GM21786 (cell line): ENCODE data around the gene TBC1D22A.

Experiments
- ATAC-seq: cut with Tn5 transposase; IDR thresholded peaks from one replicate; pipeline ENCODE4 v1.9.1; 2021; ENCODE audit not compliant: unreplicated experiment

The TBC1D22A gene

DNA sequence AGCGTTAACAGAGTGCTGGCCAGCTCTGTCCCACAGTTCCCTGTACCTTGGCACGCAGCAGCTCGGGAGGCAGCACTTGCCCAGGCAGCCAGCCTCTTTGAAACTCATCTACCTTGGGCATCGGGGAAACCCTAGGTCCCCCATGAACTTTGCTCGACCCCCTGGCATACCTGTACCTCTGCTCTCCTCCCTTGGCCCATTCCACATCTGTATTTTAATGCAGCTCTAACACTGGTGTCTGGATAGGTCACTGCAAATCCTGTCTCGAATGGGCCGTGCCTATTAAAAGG lies 304.1 kb downstream of the TBC1D22A start:
- no peak for ATAC-seq

DNA sequence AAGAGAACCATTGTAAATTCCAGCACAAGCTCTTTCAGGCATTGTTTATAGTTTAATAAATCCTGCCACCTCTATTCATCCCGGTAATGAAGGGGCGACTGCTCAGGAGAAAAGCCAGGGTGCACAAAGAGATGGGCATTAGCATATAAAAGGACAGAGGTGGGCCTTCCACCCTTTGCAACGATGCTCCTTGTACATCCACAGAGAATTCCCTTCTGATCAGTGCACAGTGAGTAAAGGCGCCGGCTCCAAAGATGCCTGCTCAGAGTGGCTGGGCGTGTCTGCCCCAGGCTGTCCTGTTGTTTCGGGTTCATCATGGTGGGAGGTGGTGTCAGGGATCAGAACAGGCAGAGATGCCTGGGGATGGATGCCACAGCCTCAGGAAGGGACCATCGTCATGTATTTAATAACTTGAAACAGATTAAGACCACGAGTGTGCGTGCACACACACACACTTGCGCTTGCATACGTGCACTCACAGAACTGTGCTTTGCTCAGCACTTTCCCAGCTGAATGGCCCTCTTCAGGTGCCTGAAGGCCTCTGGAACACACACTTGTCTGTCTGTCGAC lies 305.0 kb downstream of the TBC1D22A start:
- no peak for ATAC-seq

DNA sequence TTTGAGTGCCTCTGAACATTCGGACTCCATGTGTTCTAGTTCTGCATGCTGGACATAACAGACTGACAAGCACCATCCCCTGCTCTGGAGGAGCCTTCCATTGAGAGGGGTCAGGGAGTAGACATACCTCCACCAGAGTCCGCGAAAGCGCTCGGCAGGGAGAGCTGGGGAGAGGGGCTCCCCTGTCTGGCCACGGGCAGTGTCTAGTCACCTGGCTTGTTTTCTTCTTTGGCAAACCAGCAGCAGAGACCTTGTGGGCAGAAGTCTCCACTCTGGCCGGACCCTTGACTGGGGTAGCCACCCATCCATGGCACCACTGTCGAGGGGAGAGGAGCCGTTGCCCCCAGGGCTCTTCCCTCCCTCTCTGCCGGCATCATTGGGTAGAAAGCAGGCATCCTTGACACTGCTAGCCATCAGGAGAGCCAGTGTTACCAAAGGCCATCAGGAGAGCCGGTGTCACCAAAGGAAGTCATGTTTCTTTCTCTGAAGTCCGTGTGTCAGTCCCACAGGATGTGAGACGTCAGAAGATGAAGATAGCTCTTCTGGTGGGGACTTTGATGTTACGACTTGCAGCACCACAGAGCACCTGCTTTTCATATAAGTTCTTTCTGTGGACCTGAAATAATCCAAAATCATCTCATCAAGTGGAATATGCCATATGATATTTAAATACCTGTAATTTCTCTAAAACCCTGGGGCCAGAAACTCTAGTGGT lies 305.6 kb downstream of the TBC1D22A start:
- no peak for ATAC-seq

DNA sequence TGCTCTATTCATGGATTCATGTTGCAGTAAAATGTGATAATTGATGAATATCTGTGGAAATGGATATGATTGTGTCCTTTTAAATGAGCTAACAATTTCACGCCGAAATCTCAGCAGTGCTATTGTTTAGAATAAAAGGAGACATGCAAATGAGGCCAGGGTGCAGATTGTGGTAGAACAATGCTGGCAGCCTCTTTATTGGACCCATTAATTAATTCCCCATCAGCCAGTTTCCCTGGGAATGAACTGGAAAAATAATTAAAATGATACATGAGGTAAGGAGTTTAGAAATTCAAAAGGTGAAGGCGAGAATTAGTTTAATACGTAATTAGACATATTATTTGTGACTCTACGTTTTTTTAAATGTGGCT lies 306.2 kb downstream of the TBC1D22A start:
- ATAC-seq: no peak

DNA sequence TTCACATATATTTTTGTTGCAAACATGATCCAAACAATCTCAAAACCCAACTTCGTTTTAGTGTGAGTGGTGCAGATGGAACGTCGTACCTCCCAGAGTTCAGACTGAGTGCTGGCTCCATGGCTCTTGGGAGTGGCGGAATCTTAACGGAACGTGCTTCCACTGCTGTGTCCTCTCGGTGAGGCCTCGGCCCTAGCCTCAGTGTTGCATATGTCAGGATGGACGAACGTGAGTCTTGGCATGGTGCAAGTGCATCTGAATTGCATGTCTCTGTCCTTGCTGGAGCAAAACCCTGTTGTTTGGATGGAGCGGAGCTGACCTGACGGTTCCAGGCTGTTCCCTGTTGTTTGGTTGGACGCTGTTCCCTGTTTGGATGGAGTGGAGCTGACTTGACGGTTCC lies 306.8 kb downstream of the TBC1D22A start:
- ATAC-seq: no peak

DNA sequence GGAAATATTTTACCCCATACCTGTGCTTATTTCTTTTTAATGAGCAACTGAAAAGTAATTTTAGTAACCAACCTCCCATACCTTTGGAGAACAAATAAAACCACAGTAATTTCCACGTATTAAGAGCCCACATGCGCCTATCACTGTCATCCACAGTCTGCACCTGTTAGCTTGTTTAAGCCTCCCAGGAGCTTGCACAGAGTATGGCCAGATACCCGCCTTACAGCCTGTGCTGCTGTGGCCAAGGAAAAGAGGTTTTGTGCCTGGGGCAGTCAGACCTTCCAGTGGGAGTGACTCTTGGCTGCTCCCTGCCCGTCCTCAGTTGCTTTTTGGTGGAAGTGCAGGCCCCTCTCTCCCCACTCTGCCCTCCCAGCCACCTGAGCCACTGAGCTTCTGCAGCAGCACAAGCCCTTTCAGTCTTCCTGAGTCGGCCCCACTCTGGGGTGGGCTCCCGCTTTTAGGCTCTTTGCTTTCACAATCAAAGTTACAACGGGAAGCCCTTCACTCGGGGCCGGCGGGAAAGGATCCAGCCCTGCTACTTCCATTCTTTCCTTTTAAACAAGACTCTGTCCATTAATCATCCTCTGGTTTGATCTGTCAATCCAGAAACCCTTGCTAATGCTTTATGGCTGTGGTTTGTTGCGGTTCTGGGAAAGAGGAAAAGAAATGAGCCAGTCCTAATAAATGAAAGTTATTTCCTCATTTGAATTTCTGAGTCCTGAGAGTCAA lies 308.8 kb downstream of the TBC1D22A start:
- ATAC-seq: no peak

DNA sequence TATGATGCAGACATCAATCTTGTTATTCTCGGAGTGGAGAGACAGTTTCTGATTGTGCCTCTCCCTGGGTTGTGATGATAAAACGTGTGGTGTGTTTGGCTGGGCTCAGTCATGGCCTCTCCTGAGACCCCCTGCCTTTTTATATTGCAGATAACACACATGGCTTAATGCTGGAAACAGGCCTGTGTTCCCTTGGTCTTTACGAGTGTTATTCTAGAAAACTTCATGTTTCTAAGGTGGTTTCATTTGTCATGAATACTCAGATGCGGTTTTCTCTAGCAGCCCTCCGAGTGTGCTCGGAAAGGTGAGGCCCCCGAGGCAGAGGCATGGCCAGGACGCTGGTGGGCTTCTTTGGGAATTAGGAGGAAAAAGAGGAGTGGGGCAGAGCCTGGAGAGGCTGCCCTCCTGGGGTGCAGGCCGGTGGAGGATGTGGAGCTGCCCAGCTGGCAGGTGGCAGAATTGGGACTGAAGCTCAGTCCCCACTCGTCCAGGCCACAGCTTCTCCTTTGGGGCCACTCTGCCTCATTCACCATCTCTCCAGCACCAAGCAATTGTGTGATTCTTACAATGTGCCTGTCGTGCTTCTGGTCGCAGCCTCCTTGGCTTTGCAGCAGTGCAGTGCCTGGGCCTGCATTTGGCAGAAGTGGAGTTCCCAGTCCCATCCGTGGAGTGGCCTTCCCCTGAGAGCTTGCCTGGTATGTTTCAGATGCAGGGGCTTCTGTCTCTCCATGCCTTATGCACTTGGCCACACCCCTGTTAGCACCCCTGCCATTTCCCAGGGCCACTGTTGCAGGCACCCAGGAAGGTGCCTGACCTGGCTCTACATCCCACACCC lies 309.6 kb downstream of the TBC1D22A start:
- ATAC-seq: no peak

DNA sequence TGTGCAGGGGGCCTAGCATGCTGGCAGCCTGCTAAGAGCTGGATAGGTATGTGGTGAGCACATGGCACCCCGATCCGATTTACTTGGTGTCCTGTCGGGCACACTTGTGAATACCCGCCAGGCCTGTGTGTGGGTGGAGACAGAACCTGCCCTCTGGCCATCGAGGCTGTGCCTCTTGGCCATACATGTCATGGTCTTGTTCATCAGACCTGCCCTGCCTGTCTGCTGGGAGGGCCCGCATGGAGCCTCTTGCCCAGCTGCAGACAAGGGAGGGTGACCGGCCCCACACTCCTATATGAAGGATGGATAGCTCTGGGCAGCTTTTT lies 310.2 kb downstream of the TBC1D22A start:
- no peak for ATAC-seq

DNA sequence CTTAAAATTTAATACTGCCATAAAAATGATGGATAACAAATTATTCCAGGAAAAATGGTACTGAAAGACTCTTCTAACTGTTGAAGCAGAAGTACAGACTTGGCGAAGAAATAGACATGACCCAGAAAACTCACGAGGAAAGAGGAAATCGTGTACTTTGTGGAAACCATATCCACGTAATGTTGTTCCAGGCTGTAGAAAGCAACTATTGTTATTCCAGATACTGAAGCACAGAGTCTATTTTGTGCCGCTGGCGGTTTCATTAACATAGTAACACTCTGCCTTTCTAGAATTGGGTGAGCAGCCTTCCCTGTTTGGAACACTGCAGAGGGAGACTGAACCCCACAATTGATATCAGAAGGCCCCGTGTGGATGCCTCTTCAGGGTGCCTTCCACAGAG lies 310.6 kb downstream of the TBC1D22A start:
- ATAC-seq: no peak

DNA sequence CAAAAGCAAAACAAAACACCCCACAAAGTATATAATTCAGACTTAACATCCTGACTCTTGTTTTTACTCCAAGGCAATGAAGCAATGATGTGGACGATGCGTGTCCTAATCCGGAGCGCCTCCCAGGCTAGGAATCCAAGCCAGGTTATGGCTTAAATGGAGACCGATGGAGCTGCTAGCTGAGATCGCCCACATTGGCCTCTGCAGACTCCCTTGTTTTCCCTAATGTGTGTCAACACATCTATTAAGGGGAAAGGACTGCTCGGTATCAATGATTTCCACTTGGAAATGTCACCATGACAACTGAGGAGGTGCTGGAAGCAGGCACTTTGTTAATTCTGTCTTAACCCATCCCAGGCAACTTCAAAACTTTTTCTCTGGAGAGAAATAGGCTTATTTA lies 311.7 kb downstream of the TBC1D22A start:
- ATAC-seq: no peak

DNA sequence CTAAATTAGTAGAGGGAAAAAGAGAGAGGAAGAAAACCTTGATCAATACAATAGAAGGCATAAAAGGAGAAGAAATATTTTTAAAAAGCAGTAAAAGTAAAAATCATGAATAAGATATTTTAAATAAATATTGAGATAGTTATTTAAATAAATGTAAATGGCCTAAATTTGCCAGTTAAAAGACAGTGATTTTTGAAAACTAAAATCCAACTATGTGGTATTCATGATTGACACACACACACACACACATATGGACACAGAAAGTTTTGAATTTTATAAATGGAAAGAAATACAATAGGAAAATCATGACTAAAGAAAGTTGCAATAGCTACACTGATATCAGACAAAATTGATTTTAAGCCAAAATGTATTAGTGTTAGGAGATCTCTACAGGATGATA lies 313.1 kb downstream of the TBC1D22A start:
- no peak for ATAC-seq

DNA sequence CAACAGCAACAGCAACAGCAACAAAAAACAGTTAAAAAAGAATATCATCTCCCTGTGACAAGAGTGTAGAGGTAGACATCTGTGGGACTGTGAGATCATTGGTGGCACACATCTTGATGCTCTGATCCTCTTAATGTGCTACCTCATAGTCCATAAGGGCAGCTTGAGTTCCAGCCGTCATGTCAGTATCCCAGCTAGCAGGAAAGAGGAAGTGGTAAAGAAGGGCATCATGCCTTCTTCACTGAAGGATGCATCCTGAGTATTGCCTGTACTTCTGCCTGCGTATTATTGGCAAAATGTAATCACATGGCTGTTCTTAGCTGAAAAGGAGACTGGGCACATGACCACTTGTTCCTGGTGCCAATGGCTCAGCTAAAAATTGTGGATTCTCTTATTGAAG lies 314.3 kb downstream of the TBC1D22A start:
- ATAC-seq: no peak

DNA sequence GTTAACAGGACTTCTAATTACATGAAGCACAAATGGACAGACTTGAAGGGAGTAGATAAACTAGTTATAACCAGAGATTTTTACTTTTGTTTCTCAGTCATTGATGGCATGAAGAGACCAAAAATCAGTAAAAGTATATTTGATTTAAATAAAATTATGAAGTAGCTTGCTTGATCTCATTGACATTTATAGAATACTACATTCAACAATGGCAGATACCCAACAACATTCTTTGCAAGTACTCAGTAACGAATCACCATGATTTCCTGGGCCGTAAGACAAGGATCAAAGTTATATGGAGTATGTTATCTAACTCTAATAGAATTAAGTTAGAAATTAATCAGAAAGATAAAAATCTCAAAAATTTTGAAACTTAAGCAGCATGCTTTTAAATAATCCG lies 317.6 kb downstream of the TBC1D22A start:
- ATAC-seq: no peak

DNA sequence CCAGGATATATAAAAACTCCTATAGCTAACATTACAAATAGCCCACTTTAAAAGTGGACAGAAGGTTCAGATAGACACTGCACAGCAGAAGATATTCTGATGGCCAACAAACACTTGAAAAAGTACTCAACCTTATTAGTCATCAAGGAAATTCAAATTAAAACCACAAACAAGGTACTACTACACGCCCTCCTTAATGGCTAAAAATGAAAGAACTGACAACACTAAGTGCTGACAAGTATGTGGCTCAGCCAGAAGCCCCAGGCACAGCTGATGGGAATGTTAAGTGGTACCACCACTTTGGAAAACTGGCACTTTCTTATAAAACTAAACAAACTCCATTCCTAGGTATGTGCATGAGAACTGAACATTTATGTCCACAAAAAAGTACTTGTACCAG lies 320.1 kb downstream of the TBC1D22A start:
- ATAC-seq: no peak

DNA sequence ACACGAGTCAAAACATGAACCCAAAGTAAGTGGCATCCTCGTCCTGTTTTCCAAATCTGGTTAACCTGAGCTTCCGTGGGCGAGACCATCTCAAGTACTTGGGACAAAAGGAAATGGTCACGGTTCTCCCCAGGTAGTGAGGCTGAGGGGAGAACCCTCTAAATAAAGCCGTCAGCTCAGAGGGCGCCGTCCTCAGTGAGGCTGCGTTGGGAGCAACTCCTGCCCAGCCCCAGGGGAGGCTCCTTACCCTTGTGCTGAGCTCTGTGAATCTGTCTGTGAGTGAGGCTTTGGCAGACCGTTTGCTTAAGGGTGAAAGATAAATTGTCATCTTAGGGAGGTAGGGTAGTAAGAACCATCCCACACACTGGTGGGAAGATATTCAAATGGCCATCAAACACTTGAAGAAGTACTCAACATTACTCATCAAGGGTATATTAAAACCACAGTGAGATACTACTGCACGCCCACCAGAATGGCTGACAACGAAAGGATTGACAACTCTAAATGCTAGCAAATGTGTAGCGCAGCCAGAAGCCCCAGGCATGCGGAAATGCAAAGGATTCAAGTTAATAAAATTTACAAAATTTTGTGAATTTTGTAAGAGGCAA lies 321.0 kb downstream of the TBC1D22A start:
- ATAC-seq: no peak

DNA sequence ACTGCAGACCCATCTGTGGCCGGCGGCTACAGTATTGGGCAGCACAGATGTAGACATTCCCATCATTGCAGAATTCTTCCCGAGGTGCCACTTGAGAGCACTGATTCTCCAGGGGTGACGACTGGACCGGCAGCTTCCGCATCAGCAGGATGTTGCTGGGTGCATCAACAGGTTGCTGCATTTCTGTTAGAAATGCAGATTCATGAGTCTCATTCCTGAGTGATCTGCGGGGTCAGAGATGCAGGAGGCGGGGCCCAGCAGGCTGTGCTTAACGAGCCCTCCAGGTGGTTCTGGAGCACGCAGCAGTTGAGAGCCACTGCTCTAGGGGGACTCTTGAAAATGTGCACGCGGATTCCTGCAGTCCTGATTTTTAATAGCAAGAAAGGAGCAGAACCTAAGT lies 321.8 kb downstream of the TBC1D22A start:
- ATAC-seq: no peak

DNA sequence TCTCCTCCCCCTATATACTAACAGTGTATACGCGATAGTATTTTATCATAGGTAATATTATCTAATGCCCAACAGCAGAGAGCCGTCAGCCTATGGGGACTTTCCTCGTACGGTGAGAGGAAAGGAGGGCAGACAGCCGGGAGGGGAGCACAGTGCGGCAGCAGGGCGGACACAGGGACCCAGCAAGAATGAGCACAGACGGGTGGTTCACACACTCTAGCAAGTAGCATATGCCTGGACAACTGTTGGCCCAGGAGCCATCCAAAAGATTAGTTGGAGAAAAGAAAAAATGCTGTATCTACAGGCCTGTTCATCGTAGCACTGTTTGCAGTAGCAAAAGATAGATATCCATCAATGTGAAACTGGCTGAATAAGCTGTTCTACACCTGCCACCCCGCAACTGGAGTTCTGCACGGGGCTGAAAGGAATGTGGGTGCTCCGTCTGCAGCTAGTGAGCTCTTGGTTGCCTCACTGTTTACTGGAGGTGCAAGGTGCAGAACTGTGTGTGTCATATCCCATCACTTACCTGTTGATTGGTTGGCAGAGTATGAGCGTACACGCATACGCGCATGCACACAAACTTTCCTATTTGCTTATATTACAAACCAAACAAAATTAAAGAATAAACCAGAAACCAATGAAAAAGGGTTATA lies 324.3 kb downstream of the TBC1D22A start:
- ATAC-seq: no peak

DNA sequence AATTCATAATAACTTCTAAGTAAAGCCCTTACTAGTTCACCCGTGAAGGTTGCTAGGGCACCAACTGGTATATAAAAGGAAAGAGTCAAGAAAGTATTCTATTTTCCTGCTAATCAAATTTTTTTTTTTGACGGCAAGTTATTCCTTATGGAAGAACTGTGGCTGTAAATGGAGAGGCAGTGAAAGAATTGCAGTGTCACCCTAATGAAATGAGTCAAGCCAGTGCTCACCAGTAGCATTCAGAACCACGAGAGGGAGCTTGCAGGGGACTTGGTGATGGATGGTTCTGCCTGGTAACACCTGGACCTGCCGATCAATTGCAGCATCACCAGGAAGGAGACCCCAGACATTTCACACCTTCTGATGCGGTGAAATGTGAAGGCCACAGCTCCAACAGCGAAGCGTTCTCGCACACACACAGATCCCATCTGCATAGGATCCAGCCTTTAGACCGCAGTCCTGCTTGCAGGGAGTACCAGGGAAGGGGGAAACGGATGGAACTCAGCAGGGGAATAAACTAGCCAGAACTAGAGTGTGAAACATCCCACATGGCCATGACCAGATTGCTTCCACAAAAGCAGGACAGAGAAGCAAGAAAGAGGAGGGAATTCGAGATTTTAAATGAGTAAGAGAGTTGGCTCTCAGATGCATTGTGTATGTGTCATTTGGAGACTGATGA lies 326.2 kb downstream of the TBC1D22A start:
- no peak for ATAC-seq

DNA sequence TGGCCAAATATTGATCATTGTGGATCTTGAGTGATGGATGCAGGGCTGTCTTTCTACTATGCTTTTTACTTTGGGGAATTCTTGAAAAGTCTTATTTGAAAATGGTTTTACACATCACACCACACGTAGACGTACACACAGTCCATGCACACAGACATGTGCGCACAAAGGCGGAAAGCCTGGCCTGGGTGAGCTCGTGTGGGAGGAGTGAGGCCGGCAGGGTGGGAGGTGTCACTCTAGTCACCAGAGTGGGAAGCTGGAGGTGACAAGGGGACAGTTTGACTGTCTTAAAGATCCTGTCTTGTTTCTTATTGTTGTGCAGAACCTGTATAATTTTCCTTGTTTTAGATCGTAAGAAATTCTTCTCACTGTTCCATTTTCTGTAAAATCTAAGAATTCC lies 326.9 kb downstream of the TBC1D22A start:
- ATAC-seq: no peak

DNA sequence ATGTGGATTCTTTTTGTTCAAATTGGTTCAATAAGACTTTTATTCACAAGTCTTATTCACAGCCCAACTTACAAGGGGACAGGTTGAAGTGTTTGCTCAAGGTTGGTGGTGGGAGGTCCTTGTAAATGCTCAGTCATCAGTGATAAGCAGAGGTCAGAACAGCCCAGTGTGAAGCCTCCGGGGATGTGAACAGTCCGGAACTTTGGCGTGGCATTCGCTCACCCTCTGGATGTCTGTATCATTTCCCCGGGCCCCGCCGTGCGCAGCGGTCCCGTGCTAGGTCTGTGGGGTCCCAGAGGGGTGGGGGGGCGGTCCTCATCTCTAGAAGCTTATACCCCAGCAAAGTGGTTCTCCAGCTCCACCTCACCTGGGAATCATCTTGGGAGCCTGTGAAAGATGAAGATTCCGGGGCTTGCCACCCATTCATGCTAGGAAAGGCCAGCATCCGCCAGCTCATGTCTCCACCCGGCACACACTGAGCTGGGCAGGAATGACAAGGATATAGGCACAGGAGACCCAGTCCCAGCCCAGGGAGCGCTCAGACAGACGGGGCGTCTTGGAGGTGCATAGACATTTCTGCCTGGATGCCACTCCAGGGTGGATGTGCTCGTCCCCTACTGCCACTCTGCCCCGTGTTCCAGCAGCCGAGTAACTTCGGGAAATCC lies 327.5 kb downstream of the TBC1D22A start:
- ATAC-seq: no peak
